ENCODE measurements around the gene CENPP. TPM values are rescaled to one million over a fixed set of nuclear protein-coding genes. Genes with fewer than 3 reads are reported as not detected.

The CENPP gene
- polyA plus RNA-seq, 4 donors: 0.22 to 3.5 (median 2.0) TPM

GRCh38 chr9:92325991-92326500 lies 293 bp downstream of the CENPP start:
- FAIRE-seq: no peak
- no peaks in the 10 kb centered on the region for H3K27me3 ChIP-seq (ENCODE audit: control insufficient read depth in 3 of 3, insufficient read depth in 3 of 3, low read length in 3 of 3)
- 0 to 2% (median 1%) methylated on average over 30 of the region's 30 CpGs for WGBS, 3 donors
- peak overlapping the region in 2 of 3 donors; percentile 88 to 99 for H3K27ac ChIP-seq (ENCODE audit: low read depth in 1 of 3, low read length in 2 of 3)
- DNase-seq: peak in 1 of 2 donors; percentile 15
- H3K36me3 ChIP-seq (ENCODE audit: control insufficient read depth in 3 of 3, insufficient read depth in 2 of 3, low read depth in 1 of 3, low read length in 3 of 3): peaks cover 0 to 5% (median 3%) of the 10 kb centered on the region in 3 donors
- no peaks in the 10 kb centered on the region for H3K9me3 ChIP-seq (ENCODE audit: control insufficient read depth in 2 of 2, insufficient read depth in 1 of 2, low read depth in 1 of 2, low read length in 1 of 2)
- peak overlapping the region; percentile 68 to 84 (median 73) for H3K4me3 ChIP-seq (ENCODE audit: low read depth in 1 of 3, low read length in 3 of 3)
- peaks cover 0 to 8% (median 0%) of the 10 kb centered on the region in 3 donors for H3K4me1 ChIP-seq (ENCODE audit: control insufficient read depth in 3 of 3, insufficient read depth in 2 of 3, low read depth in 1 of 3, low read length in 2 of 3)

GRCh38 chr9:92327283-92327850 lies 1.6 kb downstream of the CENPP start:
- H3K27ac ChIP-seq (ENCODE audit: low read depth in 1 of 3, low read length in 2 of 3): no peak overlapping the region
- WGBS, 3 donors: 66 to 79% (median 76%) methylated on average over 2 of the region's 2 CpGs
- H3K4me1 ChIP-seq (ENCODE audit: control insufficient read depth in 3 of 3, insufficient read depth in 2 of 3, low read depth in 1 of 3, low read length in 2 of 3): peaks cover 0 to 8% (median 0%) of the 10 kb centered on the region in 3 donors
- no peaks in the 10 kb centered on the region for H3K9me3 ChIP-seq (ENCODE audit: control insufficient read depth in 2 of 2, insufficient read depth in 1 of 2, low read depth in 1 of 2, low read length in 1 of 2)
- no peak for DNase-seq
- FAIRE-seq: no peak
- no peaks in the 10 kb centered on the region for H3K27me3 ChIP-seq (ENCODE audit: control insufficient read depth in 3 of 3, insufficient read depth in 3 of 3, low read length in 3 of 3)
- no peak overlapping the region for H3K4me3 ChIP-seq (ENCODE audit: low read depth in 1 of 3, low read length in 3 of 3)
- H3K36me3 ChIP-seq (ENCODE audit: control insufficient read depth in 3 of 3, insufficient read depth in 2 of 3, low read depth in 1 of 3, low read length in 3 of 3): peaks cover under 1 to 2% (median 1%) of the 10 kb centered on the region in 3 donors

GRCh38 chr9:92328225-92328624 lies 2.5 kb downstream of the CENPP start:
- Histone ChIP-seq H3K27ac (ENCODE audit: low read depth in 1 of 3, low read length in 2 of 3) (no peak overlapping the region), H3K9me3 (ENCODE audit: control insufficient read depth in 2 of 2, insufficient read depth in 1 of 2, low read depth in 1 of 2, low read length in 1 of 2) (no peaks in the 10 kb centered on the region), H3K4me1 (ENCODE audit: control insufficient read depth in 3 of 3, insufficient read depth in 2 of 3, low read depth in 1 of 3, low read length in 2 of 3) (peaks cover 0 to 8% (median 0%) of the 10 kb centered on the region in 3 donors), H3K27me3 (ENCODE audit: control insufficient read depth in 3 of 3, insufficient read depth in 3 of 3, low read length in 3 of 3) (no peaks in the 10 kb centered on the region), H3K36me3 (ENCODE audit: control insufficient read depth in 3 of 3, insufficient read depth in 2 of 3, low read depth in 1 of 3, low read length in 3 of 3) (peaks cover 0 to 3% (median 2%) of the 10 kb centered on the region in 3 donors), H3K4me3 (ENCODE audit: low read depth in 1 of 3, low read length in 3 of 3) (no peak overlapping the region)
- DNase-seq (peak; percentile 10 to 22), FAIRE-seq (no peak)
- WGBS, 3 donors: 41 to 47% (median 41%) methylated on average over 2 of the region's 2 CpGs

GRCh38 chr9:92332577-92333281 lies 7.0 kb downstream of the CENPP start:
- Histone ChIP-seq H3K36me3 (ENCODE audit: control insufficient read depth in 3 of 3, insufficient read depth in 2 of 3, low read depth in 1 of 3, low read length in 3 of 3) (peaks cover 1 to 3% (median 2%) of the 10 kb centered on the region in 3 donors), H3K9me3 (ENCODE audit: control insufficient read depth in 2 of 2, insufficient read depth in 1 of 2, low read depth in 1 of 2, low read length in 1 of 2) (no peaks in the 10 kb centered on the region), H3K4me3 (ENCODE audit: low read depth in 1 of 3, low read length in 3 of 3) (no peak overlapping the region), H3K27me3 (ENCODE audit: control insufficient read depth in 3 of 3, insufficient read depth in 3 of 3, low read length in 3 of 3) (no peaks in the 10 kb centered on the region), H3K4me1 (ENCODE audit: control insufficient read depth in 3 of 3, insufficient read depth in 2 of 3, low read depth in 1 of 3, low read length in 2 of 3) (no peaks in the 10 kb centered on the region), H3K27ac (ENCODE audit: low read depth in 1 of 3, low read length in 2 of 3) (no peak overlapping the region)
- no peak for DNase-seq
- no peak for FAIRE-seq
- WGBS, 3 donors: 82 to 89% (median 87%) methylated on average over 3 of the region's 3 CpGs

GRCh38 chr9:92333282-92333634 lies 7.5 kb downstream of the CENPP start:
- Histone ChIP-seq H3K27ac (ENCODE audit: low read depth in 1 of 3, low read length in 2 of 3) (no peak overlapping the region), H3K4me1 (ENCODE audit: control insufficient read depth in 3 of 3, insufficient read depth in 2 of 3, low read depth in 1 of 3, low read length in 2 of 3) (no peaks in the 10 kb centered on the region), H3K9me3 (ENCODE audit: control insufficient read depth in 2 of 2, insufficient read depth in 1 of 2, low read depth in 1 of 2, low read length in 1 of 2) (no peaks in the 10 kb centered on the region), H3K36me3 (ENCODE audit: control insufficient read depth in 3 of 3, insufficient read depth in 2 of 3, low read depth in 1 of 3, low read length in 3 of 3) (peaks cover 2 to 3% (median 2%) of the 10 kb centered on the region in 3 donors), H3K27me3 (ENCODE audit: control insufficient read depth in 3 of 3, insufficient read depth in 3 of 3, low read length in 3 of 3) (no peaks in the 10 kb centered on the region), H3K4me3 (ENCODE audit: low read depth in 1 of 3, low read length in 3 of 3) (no peak overlapping the region)
- no peak for DNase-seq
- 90 to 98% (median 95%) methylated on average over 2 of the region's 2 CpGs for whole genome bisulfite sequencing, 3 donors
- no peak for FAIRE-seq

GRCh38 chr9:92341578-92341977 lies 15.8 kb downstream of the CENPP start:
- 98 to 100% (median 100%) methylated on average over 1 of the region's 1 CpG for WGBS, 3 donors
- H3K9me3 ChIP-seq (ENCODE audit: control insufficient read depth in 2 of 2, insufficient read depth in 1 of 2, low read depth in 1 of 2, low read length in 1 of 2): peaks cover 0 to 5% of the 10 kb centered on the region in 2 donors
- H3K4me1 ChIP-seq (ENCODE audit: control insufficient read depth in 3 of 3, insufficient read depth in 2 of 3, low read depth in 1 of 3, low read length in 2 of 3): no peaks in the 10 kb centered on the region
- H3K27ac ChIP-seq (ENCODE audit: low read depth in 1 of 3, low read length in 2 of 3): no peak overlapping the region
- DNase-seq (no peak), FAIRE-seq (no peak)
- H3K36me3 ChIP-seq (ENCODE audit: control insufficient read depth in 3 of 3, insufficient read depth in 2 of 3, low read depth in 1 of 3, low read length in 3 of 3): peaks cover 2 to 5% (median 3%) of the 10 kb centered on the region in 3 donors
- H3K27me3 ChIP-seq (ENCODE audit: control insufficient read depth in 3 of 3, insufficient read depth in 3 of 3, low read length in 3 of 3): no peaks in the 10 kb centered on the region
- no peak overlapping the region for H3K4me3 ChIP-seq (ENCODE audit: low read depth in 1 of 3, low read length in 3 of 3)

- Histone ChIP-seq H3K9me3 (ENCODE audit: control insufficient read depth in 2 of 2, insufficient read depth in 1 of 2, low read depth in 1 of 2, low read length in 1 of 2) (peaks cover 0 to 5% of the 10 kb centered on the region in 2 donors), H3K4me3 (ENCODE audit: low read depth in 1 of 3, low read length in 3 of 3) (no peak overlapping the region), H3K27ac (ENCODE audit: low read depth in 1 of 3, low read length in 2 of 3) (no peak overlapping the region), H3K36me3 (ENCODE audit: control insufficient read depth in 3 of 3, insufficient read depth in 2 of 3, low read depth in 1 of 3, low read length in 3 of 3) (peaks cover 0 to 5% (median 3%) of the 10 kb centered on the region in 3 donors), H3K27me3 (ENCODE audit: control insufficient read depth in 3 of 3, insufficient read depth in 3 of 3, low read length in 3 of 3) (no peaks in the 10 kb centered on the region), H3K4me1 (ENCODE audit: control insufficient read depth in 3 of 3, insufficient read depth in 2 of 3, low read depth in 1 of 3, low read length in 2 of 3) (no peaks in the 10 kb centered on the region)
- DNase-seq (no peak), FAIRE-seq (peak; percentile 79)
- 74 to 84% (median 79%) methylated on average over 1 of the region's 1 CpG for WGBS, 3 donors
Observed at GRCh38 chr9:92342825-92343488, 17.2 kb downstream of the CENPP start.

- peaks cover 0 to 3% (median 0%) of the 10 kb centered on the region in 3 donors for H3K4me1 ChIP-seq (ENCODE audit: control insufficient read depth in 3 of 3, insufficient read depth in 2 of 3, low read depth in 1 of 3, low read length in 2 of 3)
- FAIRE-seq (no peak), DNase-seq (no peak)
- H3K27me3 ChIP-seq (ENCODE audit: control insufficient read depth in 3 of 3, insufficient read depth in 3 of 3, low read length in 3 of 3): no peaks in the 10 kb centered on the region
- H3K4me3 ChIP-seq (ENCODE audit: low read depth in 1 of 3, low read length in 3 of 3): no peak overlapping the region
- no peaks in the 10 kb centered on the region for H3K36me3 ChIP-seq (ENCODE audit: control insufficient read depth in 3 of 3, insufficient read depth in 2 of 3, low read depth in 1 of 3, low read length in 3 of 3)
- H3K27ac ChIP-seq (ENCODE audit: low read depth in 1 of 3, low read length in 2 of 3): no peak overlapping the region
- peaks cover 0 to 5% of the 10 kb centered on the region in 2 donors for H3K9me3 ChIP-seq (ENCODE audit: control insufficient read depth in 2 of 2, insufficient read depth in 1 of 2, low read depth in 1 of 2, low read length in 1 of 2)
Observed at GRCh38 chr9:92345582-92345981, 19.8 kb downstream of the CENPP start.

All from small intestine (tissue), 7 donors.